A204.1 (cell line): ENCODE measurements around the gene HTR3B.
"Not testable (repeated sequence)": the region's sequence is repeated elsewhere in the genome, so short reads cannot be mapped to it uniquely, and the experiment has no call there.

Experiments used
- FAIRE-seq: peaks from 2 replicates; lab custom pipeline; 2012; peaks lifted over from hg19 to GRCh38; lab: Jason Lieb, UNC

Gene HTR3B

GRCh38 chr11:113946162-113946561 is 41.6 kb downstream of the HTR3B start:
- FAIRE-seq: not testable (repeated sequence)

- no peak for FAIRE-seq
Measured at GRCh38 chr11:113947994-113948393, 43.4 kb downstream of the HTR3B start.

GRCh38 chr11:113949891-113950290 is 45.3 kb downstream of the HTR3B start:
- no peak for FAIRE-seq

- no peak for FAIRE-seq
Measured at GRCh38 chr11:113951537-113951936, 46.9 kb downstream of the HTR3B start.

GRCh38 chr11:113952070-113952469 is 47.5 kb downstream of the HTR3B start:
- no peak for FAIRE-seq

GRCh38 chr11:113952588-113952987 is 48.0 kb downstream of the HTR3B start:
- FAIRE-seq: no peak

GRCh38 chr11:113954235-113954634 is 49.6 kb downstream of the HTR3B start:
- FAIRE-seq: no peak

DNA sequence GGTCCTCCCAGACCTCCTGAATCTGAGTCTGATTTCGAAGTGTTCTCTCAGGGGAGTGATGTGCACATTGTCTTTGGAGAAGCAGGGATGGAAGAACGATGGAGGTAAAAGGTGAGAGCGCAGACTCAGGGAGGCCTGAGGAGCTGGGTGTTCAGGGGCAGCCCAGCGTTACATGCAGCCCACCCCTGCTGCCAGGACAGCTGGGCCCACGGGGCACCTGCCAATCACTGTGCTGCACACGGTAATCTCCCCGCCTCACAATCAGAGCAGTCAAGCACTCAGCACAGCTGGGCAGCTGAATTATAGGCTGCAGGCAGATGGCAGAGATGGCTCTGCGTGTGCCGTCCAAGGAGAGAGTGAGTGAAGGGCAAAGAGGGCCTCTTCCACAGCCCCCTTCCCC is 52.4 kb downstream of the HTR3B start:
- no peak for FAIRE-seq

- no peak for FAIRE-seq
Measured at GRCh38 chr11:113960702-113961330, 56.2 kb downstream of the HTR3B start.

GRCh38 chr11:113967361-113967760 is 62.8 kb downstream of the HTR3B start:
- no peak for FAIRE-seq

- no peak for FAIRE-seq
Measured at GRCh38 chr11:113971506-113972195, 67.1 kb downstream of the HTR3B start.

DNA sequence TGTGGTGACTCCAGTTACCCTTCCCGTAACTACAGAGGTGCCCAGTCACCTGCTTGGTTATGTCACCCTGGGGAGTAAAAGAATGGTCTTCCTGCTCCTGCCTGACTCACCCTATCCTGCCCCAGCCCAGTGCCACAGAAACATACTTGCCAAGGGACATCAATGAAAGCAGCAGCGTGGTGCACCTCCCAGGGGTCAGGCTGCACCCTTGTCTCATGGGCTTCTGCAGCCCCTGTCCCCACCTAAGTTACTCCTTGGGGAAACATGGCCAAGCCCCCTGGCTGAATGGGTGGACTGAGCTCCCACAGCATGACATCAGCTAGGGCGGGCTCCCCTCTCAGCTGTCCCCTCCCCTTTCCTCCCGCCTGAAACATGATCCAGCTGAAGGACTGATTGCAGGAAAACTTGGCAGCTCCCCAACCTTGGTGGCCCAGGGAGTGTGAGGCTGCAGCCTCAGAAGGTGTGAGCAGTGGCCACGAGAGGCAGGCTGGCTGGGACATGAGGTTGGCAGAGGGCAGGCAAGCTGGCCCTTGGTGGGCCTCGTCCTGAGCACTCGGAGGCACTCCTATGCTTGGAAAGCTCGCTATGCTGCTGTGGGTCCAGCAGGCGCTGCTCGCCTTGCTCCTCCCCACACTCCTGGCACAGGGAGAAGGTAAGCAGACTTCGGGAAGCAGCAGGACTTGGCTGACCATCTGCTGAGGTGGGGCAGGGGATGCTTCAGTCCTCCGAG is 70.3 kb downstream of the HTR3B start, which contains the start of gene HTR3A:
TSS of gene HTR3A (plus strand) at position 368 of the 730 bp plus-strand sequence. CDS start at position 586, 218 bp downstream.
- FAIRE-seq: no peak

GRCh38 chr11:113977071-113977490 is 72.5 kb downstream of the HTR3B start:
- FAIRE-seq: no peak

DNA sequence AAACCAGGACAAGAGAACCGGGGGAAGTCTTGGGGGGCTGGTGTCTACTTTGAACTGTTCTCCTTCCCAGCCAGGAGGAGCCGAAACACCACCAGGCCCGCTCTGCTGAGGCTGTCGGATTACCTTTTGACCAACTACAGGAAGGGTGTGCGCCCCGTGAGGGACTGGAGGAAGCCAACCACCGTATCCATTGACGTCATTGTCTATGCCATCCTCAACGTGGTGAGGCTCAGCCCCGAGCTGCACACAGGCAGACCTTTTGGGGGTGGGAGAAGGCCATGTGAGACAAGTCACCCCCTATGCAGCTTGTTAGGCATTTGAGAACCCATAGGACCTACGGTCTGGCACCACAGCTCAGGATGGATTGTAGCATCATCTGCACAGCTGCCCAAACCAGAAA is 73.1 kb downstream of the HTR3B start:
- FAIRE-seq: no peak

- no peak for FAIRE-seq
Measured at GRCh38 chr11:113979431-113979830, 74.8 kb downstream of the HTR3B start.

GRCh38 chr11:113980785-113981184 is 76.2 kb downstream of the HTR3B start:
- no peak for FAIRE-seq

DNA sequence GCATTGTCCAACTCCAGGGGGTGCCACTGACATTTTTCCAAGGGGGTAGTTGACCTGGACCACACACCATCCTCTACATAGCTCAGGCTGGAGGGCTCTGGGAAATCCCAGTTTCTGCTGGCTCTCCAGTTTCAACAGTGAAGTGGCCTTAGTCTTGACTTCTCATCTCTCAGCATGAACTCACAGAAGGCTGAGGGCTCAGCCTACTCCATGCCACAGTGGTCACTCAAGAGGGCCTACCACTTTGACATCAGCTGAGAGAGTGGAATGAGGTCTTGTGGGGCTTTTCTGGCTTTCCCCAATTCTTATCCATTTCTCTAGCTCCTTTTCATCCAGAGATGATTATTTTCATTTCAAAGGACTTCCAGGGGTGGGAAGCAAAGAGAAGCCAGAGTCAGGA is 77.7 kb downstream of the HTR3B start:
- FAIRE-seq: no peak

GRCh38 chr11:113984781-113985180 is 80.2 kb downstream of the HTR3B start:
- FAIRE-seq: no peak

DNA sequence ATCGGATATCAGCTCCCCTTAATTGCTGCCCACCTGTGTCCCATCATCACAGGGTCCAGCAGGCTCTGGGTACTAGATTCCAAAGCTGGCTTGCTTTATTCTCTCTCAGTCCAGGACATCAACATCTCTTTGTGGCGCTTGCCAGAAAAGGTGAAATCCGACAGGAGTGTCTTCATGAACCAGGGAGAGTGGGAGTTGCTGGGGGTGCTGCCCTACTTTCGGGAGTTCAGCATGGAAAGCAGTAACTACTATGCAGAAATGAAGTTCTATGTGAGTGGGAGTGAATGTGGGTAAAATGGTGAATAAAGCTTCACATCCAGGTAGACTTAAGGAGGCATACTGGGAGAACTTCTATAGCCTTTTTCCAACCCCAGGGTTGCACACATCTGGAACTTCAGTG is 81.3 kb downstream of the HTR3B start:
- FAIRE-seq: no peak

DNA sequence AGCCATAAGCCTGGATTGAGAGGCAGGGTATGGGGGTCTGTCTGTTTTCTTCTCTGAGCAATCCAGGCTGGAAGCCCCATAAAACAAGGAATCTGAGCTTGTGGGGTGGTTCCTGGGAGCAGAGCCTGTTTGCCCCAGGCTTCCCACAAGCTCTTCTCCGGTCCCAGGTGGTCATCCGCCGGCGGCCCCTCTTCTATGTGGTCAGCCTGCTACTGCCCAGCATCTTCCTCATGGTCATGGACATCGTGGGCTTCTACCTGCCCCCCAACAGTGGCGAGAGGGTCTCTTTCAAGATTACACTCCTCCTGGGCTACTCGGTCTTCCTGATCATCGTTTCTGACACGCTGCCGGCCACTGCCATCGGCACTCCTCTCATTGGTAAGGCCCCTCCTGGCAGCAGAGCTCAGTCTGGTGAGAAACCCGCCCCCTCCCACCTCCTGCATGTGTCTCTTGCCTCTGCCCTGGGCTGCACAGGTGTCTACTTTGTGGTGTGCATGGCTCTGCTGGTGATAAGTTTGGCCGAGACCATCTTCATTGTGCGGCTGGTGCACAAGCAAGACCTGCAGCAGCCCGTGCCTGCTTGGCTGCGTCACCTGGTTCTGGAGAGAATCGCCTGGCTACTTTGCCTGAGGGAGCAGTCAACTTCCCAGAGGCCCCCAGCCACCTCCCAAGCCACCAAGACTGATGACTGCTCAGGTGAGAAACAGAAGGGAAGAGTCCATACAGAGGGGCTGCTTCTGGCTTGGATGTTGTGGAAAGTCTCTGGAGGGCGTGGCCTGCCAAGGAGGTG is 82.0 kb downstream of the HTR3B start:
- no peak for FAIRE-seq

- no peak for FAIRE-seq
Measured at GRCh38 chr11:113989381-113989780, 84.8 kb downstream of the HTR3B start.

DNA sequence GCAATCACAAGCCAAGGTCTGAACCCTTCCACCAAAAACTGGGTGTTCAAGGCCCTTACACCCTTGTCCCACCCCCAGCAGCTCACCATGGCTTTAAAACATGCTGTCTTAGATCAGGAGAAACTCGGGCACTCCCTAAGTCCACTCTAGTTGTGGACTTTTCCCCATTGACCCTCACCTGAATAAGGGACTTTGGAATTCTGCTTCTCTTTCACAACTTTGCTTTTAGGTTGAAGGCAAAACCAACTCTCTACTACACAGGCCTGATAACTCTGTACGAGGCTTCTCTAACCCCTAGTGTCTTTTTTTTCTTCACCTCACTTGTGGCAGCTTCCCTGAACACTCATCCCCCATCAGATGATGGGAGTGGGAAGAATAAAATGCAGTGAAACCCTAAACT is 85.3 kb downstream of the HTR3B start:
- no peak for FAIRE-seq

DNA sequence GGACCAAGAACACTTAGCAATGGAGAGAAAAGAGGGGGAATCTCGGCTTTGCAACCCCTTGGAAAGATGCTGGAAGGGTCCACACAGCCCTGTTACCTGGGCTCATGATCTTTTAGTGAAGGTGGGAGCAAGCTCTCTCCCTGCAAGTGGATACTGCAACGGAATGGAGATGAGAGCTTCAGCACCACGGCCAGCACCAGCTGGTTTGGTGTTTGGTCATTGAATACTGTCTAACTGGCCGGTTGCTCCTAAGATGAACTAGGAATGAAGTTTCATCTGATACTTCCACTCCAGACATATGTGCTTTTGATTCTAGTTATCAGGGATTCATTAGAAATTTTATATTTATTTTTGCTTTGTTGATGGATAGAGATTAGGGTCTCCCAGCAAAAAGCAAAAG is 86.6 kb downstream of the HTR3B start:
- no peak for FAIRE-seq
